GM12891 (cell line): Measurements from ENCODE around the gene MAB21L2.

Experiments used
- DNase-seq: peaks from one replicate; pipeline ENCODE4 v3.0.0; 2011; ENCODE audit warnings: low spot score; ENCODE audit not compliant: insufficient read length
- FAIRE-seq: peaks from 2 replicates; lab custom pipeline; 2011; peaks lifted over from hg19 to GRCh38; lab: Jason Lieb, UNC
- PAX5 ChIP-seq: IDR thresholded peaks from 2 replicates; pipeline ENCODE4 v1.6.1; 2011; ENCODE audit warnings: low read length, moderate library complexity, mild to moderate bottlenecking; ENCODE audit not compliant: insufficient read depth, severe bottlenecking
- POLR2A ChIP-seq: IDR thresholded peaks from 2 replicates; pipeline ENCODE4 v1.6.1; 2011; ENCODE audit warnings: low read depth, low read length, control low read depth
- POLR2AphosphoS5 ChIP-seq: IDR thresholded peaks from 2 replicates; pipeline ENCODE4 v1.6.1; 2011; ENCODE audit warnings: low read depth, low read length, control low read depth
- POU2F2 ChIP-seq: IDR thresholded peaks from 2 replicates; pipeline ENCODE4 v1.6.1; 2011; ENCODE audit warnings: low read depth, mild to moderate bottlenecking, control low read depth, low read length, moderate library complexity
- SPI1 ChIP-seq: IDR thresholded peaks from 2 replicates; pipeline ENCODE4 v1.6.1; 2011; ENCODE audit warnings: low read depth, low read length, control low read depth
- TAF1 ChIP-seq: IDR thresholded peaks from 2 replicates; pipeline ENCODE4 v1.6.1; 2011; ENCODE audit warnings: low read depth, low read length, control low read depth

MAB21L2 gene

DNA sequence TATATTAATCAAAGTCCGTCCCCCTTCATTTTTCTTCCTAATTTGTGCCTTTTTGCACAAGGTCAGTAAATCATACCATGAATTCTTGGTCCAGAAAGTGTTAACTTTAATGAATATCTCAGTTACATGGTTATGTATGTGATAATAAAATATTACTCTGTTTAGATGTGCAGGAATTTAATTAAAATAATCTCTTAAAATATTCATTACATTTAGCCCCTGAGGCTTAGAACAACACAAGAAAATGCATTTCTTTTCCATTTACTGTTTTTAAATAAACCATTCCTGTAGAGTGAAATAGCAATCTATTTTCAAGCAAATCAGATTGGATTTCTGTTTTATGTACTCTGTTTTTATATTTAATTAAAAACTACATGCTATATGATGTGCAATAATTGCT is 17.6 kb downstream of the MAB21L2 start:
- DNase-seq (no peak), FAIRE-seq (no peak)
- no peak for TF ChIP-seq POLR2A

DNA sequence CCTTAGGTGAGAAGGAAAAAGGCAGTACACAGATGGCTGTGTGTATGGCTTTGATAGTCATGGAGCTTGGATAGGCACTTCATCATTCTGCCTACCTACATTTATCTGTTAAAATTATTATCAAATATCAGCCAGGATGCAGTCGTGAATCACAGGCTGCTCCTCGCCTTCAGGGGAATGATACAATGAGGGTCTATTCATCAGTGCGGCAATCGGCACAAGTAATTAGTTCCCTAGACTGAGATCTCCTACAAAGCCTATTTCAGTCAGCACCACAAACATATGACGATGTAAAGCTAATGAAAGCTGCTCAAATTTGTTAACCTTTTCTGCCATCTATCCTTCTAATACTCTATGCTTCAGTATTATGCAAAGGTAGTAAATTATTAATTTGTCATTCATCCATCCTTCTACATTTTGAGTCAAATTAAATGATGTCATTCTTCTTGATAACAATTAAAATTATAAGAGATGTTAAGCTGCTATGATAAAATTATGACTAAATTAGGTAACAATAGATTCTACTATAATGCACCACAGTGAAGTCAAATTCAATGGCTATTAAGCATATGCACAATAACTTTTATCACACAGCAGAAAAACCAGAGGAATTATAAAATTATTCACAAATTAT is 19.0 kb downstream of the MAB21L2 start:
- TF ChIP-seq POLR2A: no peak
- no peak for TF ChIP-seq POLR2AphosphoS5
- no peak for TF ChIP-seq TAF1
- no peak for TF ChIP-seq POU2F2
- FAIRE-seq: no peak
- no peak for DNase-seq

DNA sequence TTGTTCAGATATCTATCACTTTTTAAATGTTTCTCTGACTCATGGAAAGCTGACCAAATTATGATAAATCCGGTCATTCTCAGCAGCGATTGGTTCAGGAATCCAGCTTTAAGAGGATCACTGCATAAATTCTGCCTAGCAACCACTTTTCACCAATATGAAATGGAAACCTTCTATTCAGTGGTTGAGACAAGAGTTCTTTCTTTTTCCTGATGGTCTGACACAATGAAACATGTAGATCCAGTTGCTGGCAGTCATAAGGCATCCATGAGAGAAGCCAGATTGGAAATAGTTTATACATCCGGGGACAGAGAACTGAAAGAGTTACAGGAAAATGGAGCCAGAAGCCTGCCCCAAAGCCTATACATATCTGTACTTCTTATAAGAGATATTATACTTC is 27.2 kb downstream of the MAB21L2 start:
- TF ChIP-seq POU2F2 (no peak), POLR2AphosphoS5 (no peak), SPI1 (no peak), TAF1 (no peak)
- DNase-seq (no peak), FAIRE-seq (no peak)

DNA sequence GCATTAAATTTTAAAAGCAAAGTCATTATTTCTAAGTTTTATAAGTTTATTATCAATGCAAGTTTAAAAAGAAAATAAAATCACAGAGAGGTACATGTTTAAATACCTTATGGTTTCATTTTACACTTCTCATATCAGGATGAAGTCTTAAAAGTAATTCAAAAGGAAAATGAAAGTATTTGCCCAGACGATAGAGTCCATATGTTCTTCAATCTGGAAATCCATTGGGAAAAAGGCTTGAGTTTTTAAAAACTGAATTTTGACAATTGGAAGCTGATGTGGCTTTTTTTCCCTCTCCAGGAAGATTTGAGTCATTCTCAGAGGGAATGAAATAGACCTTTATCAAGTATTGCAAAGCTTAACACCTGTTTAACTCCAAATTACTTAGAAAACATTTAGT is 37.1 kb downstream of the MAB21L2 start:
- DNase-seq (no peak), FAIRE-seq (no peak)
- no peak for TF ChIP-seq POLR2AphosphoS5
- no peak for TF ChIP-seq TAF1
- TF ChIP-seq POLR2A: no peak
- TF ChIP-seq SPI1: no peak
- TF ChIP-seq PAX5: no peak
- TF ChIP-seq POU2F2: no peak

DNA sequence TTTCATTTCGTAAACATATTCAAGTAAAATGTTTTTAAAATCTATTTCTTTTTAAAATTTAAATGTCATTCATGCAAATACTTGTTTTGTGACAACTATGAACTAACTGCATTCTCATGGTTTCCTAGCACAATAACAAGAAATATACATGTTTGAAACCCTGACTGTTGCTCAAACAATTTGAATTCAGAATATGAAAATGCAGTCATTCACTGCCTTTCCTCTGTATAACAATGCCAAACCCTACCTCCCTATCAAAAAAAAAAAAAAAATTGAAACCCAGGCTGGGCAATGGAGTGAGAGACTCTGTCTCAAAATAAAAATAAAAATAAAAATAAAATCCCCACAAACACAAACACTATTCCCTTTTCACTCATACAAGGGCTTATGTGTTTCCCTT is 42.1 kb downstream of the MAB21L2 start:
- FAIRE-seq: no peak

DNA sequence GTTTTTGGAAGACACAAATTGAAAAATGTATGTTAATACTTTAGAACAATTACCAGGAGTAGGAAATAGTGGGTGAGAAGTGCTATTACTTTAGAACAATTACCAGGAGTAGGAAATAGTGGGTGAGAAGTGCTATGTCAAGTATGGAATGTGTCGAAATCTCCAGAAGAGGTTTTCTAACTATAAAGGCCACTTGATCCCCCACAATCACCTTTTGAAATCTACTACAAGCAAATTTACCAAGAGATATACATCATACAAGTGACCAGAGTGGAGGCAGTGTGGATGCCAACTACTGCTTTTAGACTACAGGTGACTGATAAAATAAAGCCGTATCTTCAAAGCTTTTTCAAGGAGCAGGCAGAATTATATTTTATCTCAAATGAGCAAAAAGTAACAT is 43.1 kb downstream of the MAB21L2 start:
- no peak for FAIRE-seq
- TF ChIP-seq PAX5 (no peak), POLR2A (no peak), POLR2AphosphoS5 (no peak), POU2F2 (no peak), SPI1 (no peak), TAF1 (no peak)
- no peak for DNase-seq

More for the DNA sequence above, 42.1 kb downstream of the MAB21L2 start:
- no peak for DNase-seq
- TF ChIP-seq POU2F2: no peak
- no peak for TF ChIP-seq POLR2AphosphoS5
- TF ChIP-seq POLR2A: no peak
- TF ChIP-seq SPI1: no peak
- no peak for TF ChIP-seq PAX5
- TF ChIP-seq TAF1: no peak

DNA sequence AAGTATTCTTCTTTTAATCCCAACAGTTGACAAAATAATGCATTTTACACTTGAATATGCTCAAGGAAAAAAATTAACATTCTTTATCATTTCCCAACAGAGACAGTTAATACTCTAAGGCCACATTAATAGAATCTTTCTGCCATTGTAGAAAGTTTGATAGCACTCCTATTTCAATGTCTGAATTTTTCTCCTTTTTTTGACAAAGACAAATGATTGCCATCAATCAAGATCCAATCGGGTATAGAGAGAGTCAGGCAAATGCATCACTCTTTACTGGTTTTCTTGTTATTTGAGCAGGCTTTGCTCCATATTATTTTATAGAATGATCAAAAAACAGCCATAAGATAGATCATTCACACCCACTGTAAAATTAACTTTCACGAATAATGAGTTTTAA is 46.1 kb downstream of the MAB21L2 start:
- DNase-seq: no peak
- FAIRE-seq: no peak
- TF ChIP-seq PAX5: no peak
- TF ChIP-seq POLR2A: no peak
- TF ChIP-seq POU2F2: no peak
- TF ChIP-seq POLR2AphosphoS5: no peak
- TF ChIP-seq TAF1: no peak
- TF ChIP-seq SPI1: no peak

DNA sequence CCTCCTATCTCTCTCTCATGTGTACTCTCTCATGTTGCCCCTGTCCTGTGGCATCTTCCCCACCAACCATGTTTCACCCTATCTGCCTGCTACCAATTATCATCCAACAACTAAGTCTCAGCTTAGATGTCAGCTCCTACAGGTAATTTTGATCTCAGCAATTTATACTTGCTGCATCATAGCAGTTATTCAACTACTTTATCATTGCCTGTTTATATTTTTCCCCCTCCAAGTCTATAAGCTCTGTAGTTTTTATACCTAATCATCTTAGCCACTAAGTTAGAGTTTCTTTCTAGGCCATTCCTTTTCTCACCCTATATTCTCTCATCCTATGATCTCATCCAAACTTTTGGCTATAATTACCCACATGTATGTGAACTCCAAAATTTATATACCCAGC is 50.7 kb downstream of the MAB21L2 start:
- no peak for FAIRE-seq
- TF ChIP-seq POU2F2 (no peak), PAX5 (no peak), POLR2A (no peak), TAF1 (no peak), POLR2AphosphoS5 (no peak), SPI1 (no peak)

More for the DNA sequence above, 50.7 kb downstream of the MAB21L2 start:
- DNase-seq: no peak
